Activated CD8-positive, alpha-beta memory T cell treated with anti-CD3 and anti-CD28 coated beads, Interleukin-2, amount 50 U/mL, for 24 hours (primary cell): ENCODE data around the gene CLDN24.
"Not testable (repeated sequence)": the region's sequence is repeated elsewhere in the genome, so short reads cannot be mapped to it uniquely, and the experiment has no call there.

Experiments
- DNase-seq: peaks from one replicate; pipeline ENCODE4 v3.0.0-alpha.2; 2020; ENCODE audit errors: extremely low read depth

Gene CLDN24

GRCh38 chr4:183347146-183347545, 24.9 kb upstream of the CLDN24 start:
- no peak for DNase-seq

- no peak for DNase-seq
These were observed 23.0 kb upstream of the CLDN24 start for GRCh38 chr4:183345261-183345660.

GRCh38 chr4:183344523-183345255, 22.5 kb upstream of the CLDN24 start:
- DNase-seq = no peak

- no peak for DNase-seq
These were observed 21.5 kb upstream of the CLDN24 start for GRCh38 chr4:183343730-183344129.

- DNase-seq = no peak
These were observed 20.6 kb upstream of the CLDN24 start for GRCh38 chr4:183342541-183343533.

- no peak for DNase-seq
These were observed 15.6 kb upstream of the CLDN24 start for GRCh38 chr4:183337833-183338232.

- DNase-seq = no peak
These were observed 15.1 kb upstream of the CLDN24 start for GRCh38 chr4:183337349-183337748.

- no peak for DNase-seq
These were observed 13.2 kb upstream of the CLDN24 start for GRCh38 chr4:183335369-183335940.

GRCh38 chr4:183333983-183334382, 11.8 kb upstream of the CLDN24 start:
- no peak for DNase-seq

- no peak for DNase-seq
These were observed 11.0 kb upstream of the CLDN24 start for GRCh38 chr4:183333202-183333601.

GRCh38 chr4:183332447-183332846, 10.2 kb upstream of the CLDN24 start:
- no peak for DNase-seq

- no peak for DNase-seq
These were observed 8.6 kb upstream of the CLDN24 start for GRCh38 chr4:183330841-183331240.

- no peak for DNase-seq
These were observed 7.9 kb upstream of the CLDN24 start for GRCh38 chr4:183329954-183330742.

- no peak for DNase-seq
These were observed 7.0 kb upstream of the CLDN24 start for GRCh38 chr4:183329244-183329643.

GRCh38 chr4:183328832-183329231, 6.6 kb upstream of the CLDN24 start:
- DNase-seq = no peak

- DNase-seq = no peak
These were observed 5.6 kb upstream of the CLDN24 start for GRCh38 chr4:183327827-183328226.

GRCh38 chr4:183326853-183327252, 4.6 kb upstream of the CLDN24 start:
- DNase-seq = no peak

- DNase-seq = not testable (repeated sequence)
These were observed 4.2 kb upstream of the CLDN24 start for GRCh38 chr4:183326387-183326786.

GRCh38 chr4:183324619-183325018, 2.4 kb upstream of the CLDN24 start:
- no peak for DNase-seq

GRCh38 chr4:183324056-183324455, 1.8 kb upstream of the CLDN24 start:
- not testable (repeated sequence) for DNase-seq

GRCh38 chr4:183323295-183323694, 1.1 kb upstream of the CLDN24 start:
- DNase-seq = no peak

GRCh38 chr4:183321516-183321915, 710 bp downstream of the CLDN24 start:
- no peak for DNase-seq
